Measurements from ENCODE around the gene PODXL2.

GRCh38 chr3:127666676-127667075, 37.7 kb downstream of the PODXL2 start:
- TF ChIP-seq CTCF (IDR thresholded peaks at IDR 0.05) = no peak
- TF ChIP-seq POLR2A (IDR thresholded peaks at IDR 0.05) = no peak
